HCT116 (cell line): ENCODE measurements around the gene ZNF433. TPM values are rescaled to one million over a fixed set of nuclear protein-coding genes. Genes with fewer than 3 reads are reported as not detected.
"Not testable (repeated sequence)": the region's sequence is repeated elsewhere in the genome, so short reads cannot be mapped to it uniquely, and the experiment has no call there.

ENCODE experiments used
- ATAC-seq: fragments of 200-7000 bp; cut with Tn5 transposase; 2 replicates; pipeline ENCODE4 v1.9.1; 2020; ENCODE audit warnings: mild to moderate bottlenecking, moderate library complexity
- Bru-seq: library from RNA; stranded (reverse); fragments of 400-500 nt; gene quantifications from one replicate; lab custom pipeline; 2021; lab: Mats Ljungman, UMichigan
- BruChase-seq, 2 experiments: library from RNA; stranded (reverse); fragments of 400-500 nt; gene quantifications; one replicate each; lab custom pipeline; 2021; lab: Mats Ljungman, UMichigan
- BruUV-seq: library from RNA; stranded (reverse); fragments of 400-500 nt; replicated peaks from 2 replicates; lab custom pipeline; 2021; lab: Mats Ljungman, UMichigan
- CTCF ChIA-PET: fragments of 300-600 bp; sonication (Branson Sonifier 250); formaldehyde crosslinking; loops from one replicate; lab custom pipeline; 2021; ENCODE audit warnings: antibody characterized with exemption; lab: Charles Lee
- POLR2A ChIA-PET: fragments of 300-600, 350-600 bp; sonication (Branson Sonifier 250); formaldehyde crosslinking; loops from one replicate; lab custom pipeline; 2021; ENCODE audit warnings: antibody characterized with exemption; lab: Charles Lee
- RAD21 ChIA-PET, 2 experiments: fragments of 300-600 bp; sonication (Branson Sonifier 250); formaldehyde crosslinking; loops; one replicate each; lab custom pipeline; 2023; ENCODE audit warnings: low total read pairs in 2 of 2; ENCODE audit not compliant: uncharacterized antibody in 2 of 2, unreplicated experiment in 2 of 2, low non-redundant PET in 1 of 2; lab: Charles Lee
- DNase-seq: peaks from one replicate; pipeline ENCODE4 v3.0.0-alpha.2; 2010; ENCODE audit warnings: low read depth, low spot score
- H2AFZ ChIP-seq: fragments of 200-600 bp; shearing (Covaris generic), sonication (generic); 2 replicates; pipeline ENCODE4 v1.6.1; 2017; ENCODE audit warnings: low read depth, mixed run types, mixed read lengths, antibody characterized with exemption, low read length; ENCODE audit not compliant: poor library complexity, severe bottlenecking
- H3K27ac ChIP-seq: 2 replicates; pipeline ENCODE4 v1.5.1; 2012; ENCODE audit warnings: low read depth, low read length
- H3K27me3 ChIP-seq: fragments of 200-600 bp; sonication (generic); 2 replicates; pipeline ENCODE4 v1.6.1; 2016; ENCODE audit warnings: mixed run types, low read length, mixed read lengths; ENCODE audit not compliant: insufficient read depth
- H3K36me3 ChIP-seq, 2 experiments: fragments of 200-500 bp in 1 of 2; fragments of 200-600 bp in 1 of 2; sonication (Bioruptor generic) in 1 of 2; sonication (generic) in 1 of 2; 2 replicates each; pipeline versions ENCODE4 v1.5.1 to v1.6.1; 2014 to 2016; ENCODE audit warnings: low read length in 2 of 2, inconsistent platforms in 1 of 2, mixed read lengths in 1 of 2, mixed run types in 1 of 2; ENCODE audit not compliant: insufficient read depth in 2 of 2, control insufficient read depth in 1 of 2
- H3K4me1 ChIP-seq, 2 experiments: fragments of 200-600 bp in 1 of 2; sonication (generic) in 1 of 2; 2 replicates each; pipeline versions ENCODE4 v1.5.1 to v1.6.1; 2012 to 2017; ENCODE audit warnings: low read length in 2 of 2, inconsistent platforms in 1 of 2, mild to moderate bottlenecking in 1 of 2, mixed read lengths in 1 of 2, mixed run types in 1 of 2, moderate library complexity in 1 of 2; ENCODE audit not compliant: insufficient read depth in 2 of 2, control insufficient read depth in 1 of 2
- H3K4me2 ChIP-seq: fragments of 200-600 bp; sonication (generic); 2 replicates; pipeline ENCODE4 v1.6.1; 2017; ENCODE audit warnings: mixed run types, low read length, mixed read lengths
- H3K4me3 ChIP-seq, 2 experiments: fragments of 200-600 bp in 1 of 2; sonication (generic) in 1 of 2; replicated peaks in 1 of 2; 2 replicates each; pipeline ENCODE4 v1.5.1; 2011 to 2016; ENCODE audit warnings: low read length in 2 of 2, control low read depth in 1 of 2, low read depth in 1 of 2, mild to moderate bottlenecking in 1 of 2, mixed read lengths in 1 of 2, mixed run types in 1 of 2
- H3K79me2 ChIP-seq: fragments of 200-600 bp; sonication (generic); 2 replicates; pipeline ENCODE4 v1.6.1; 2017; ENCODE audit warnings: mild to moderate bottlenecking, mixed run types, low read length, moderate library complexity, mixed read lengths; ENCODE audit not compliant: insufficient read depth
- H3K9ac ChIP-seq: fragments of 200-600 bp; sonication (generic); 2 replicates; pipeline ENCODE4 v1.6.1; 2016; ENCODE audit warnings: low read length, mixed read lengths
- H3K9me2 ChIP-seq: fragments of 200-600 bp; sonication (generic), shearing (Covaris generic); 2 replicates; pipeline ENCODE4 v1.6.1; 2017; ENCODE audit warnings: mixed run types, mild to moderate bottlenecking, moderate library complexity; ENCODE audit not compliant: insufficient read depth
- H3K9me3 ChIP-seq, 2 experiments: fragments of 200-500 bp in 1 of 2; fragments of 200-600 bp in 1 of 2; sonication (Bioruptor generic) in 1 of 2; sonication (generic) in 1 of 2; 2 replicates each; pipeline ENCODE4 v1.6.1; 2014 to 2017; ENCODE audit warnings: low read length in 2 of 2, mixed read lengths in 2 of 2, inconsistent platforms in 1 of 2, low read depth in 1 of 2, mild to moderate bottlenecking in 1 of 2, mixed run types in 1 of 2, moderate library complexity in 1 of 2; ENCODE audit not compliant: control insufficient read depth in 1 of 2, insufficient read depth in 1 of 2
- H4K20me1 ChIP-seq: fragments of 200-600 bp; sonication (generic), shearing (Covaris generic); 2 replicates; pipeline ENCODE4 v1.6.1; 2017; ENCODE audit warnings: mixed run types, mild to moderate bottlenecking, moderate library complexity; ENCODE audit not compliant: insufficient read depth
- EGR1 ChIP-seq: IDR thresholded peaks from 2 replicates; pipeline ENCODE4 v1.6.1; 2012; ENCODE audit warnings: low read depth
- JUND ChIP-seq: IDR thresholded peaks from 2 replicates; pipeline ENCODE4 v1.6.1; 2012
- intact Hi-C: fragments of 100-400 bp; cut with micrococcal nuclease; formaldehyde crosslinking; loops from 2 replicates; pipeline ENCODE4 v1.10.0; 2022
- long read RNA-seq: library from polyadenylated mRNA; unstranded; transcript quantifications from one replicate; pipeline ENCODE4 v2.0.0, GENCODE V29; 2021; ENCODE audit not compliant: unreplicated experiment
- polyA plus RNA-seq: library from polyadenylated mRNA; unstranded; fragments of >200 nt; gene quantifications from 2 replicates; pipeline ENCODE4 v1.2.1, GENCODE V29; 2012; ENCODE audit warnings: missing spikeins
- total RNA-seq: library from RNA; stranded (reverse); gene quantifications from one replicate; pipeline ENCODE4 v1.2.1, GENCODE V29; 2021; ENCODE audit not compliant: unreplicated experiment
- TF ChIP-seq, protein P1 (sequence below): IDR thresholded peaks from 2 replicates; pipeline ENCODE4 v1.6.1; 2012; ENCODE audit warnings: low read depth

ZNF433 gene
- total RNA-seq (not detected), Bru-seq, nascent RNA (percentile 13 among the genes with signal in this experiment), BruChase-seq, experiment 1, labeled RNA remaining after a 6-hour chase (not detected), BruChase-seq, experiment 2, labeled RNA remaining after a 2-hour chase (percentile 13 among the genes with signal in this experiment)
- not detected in 2 replicates for polyA plus RNA-seq
- long read RNA-seq = 0 reads

DNA sequence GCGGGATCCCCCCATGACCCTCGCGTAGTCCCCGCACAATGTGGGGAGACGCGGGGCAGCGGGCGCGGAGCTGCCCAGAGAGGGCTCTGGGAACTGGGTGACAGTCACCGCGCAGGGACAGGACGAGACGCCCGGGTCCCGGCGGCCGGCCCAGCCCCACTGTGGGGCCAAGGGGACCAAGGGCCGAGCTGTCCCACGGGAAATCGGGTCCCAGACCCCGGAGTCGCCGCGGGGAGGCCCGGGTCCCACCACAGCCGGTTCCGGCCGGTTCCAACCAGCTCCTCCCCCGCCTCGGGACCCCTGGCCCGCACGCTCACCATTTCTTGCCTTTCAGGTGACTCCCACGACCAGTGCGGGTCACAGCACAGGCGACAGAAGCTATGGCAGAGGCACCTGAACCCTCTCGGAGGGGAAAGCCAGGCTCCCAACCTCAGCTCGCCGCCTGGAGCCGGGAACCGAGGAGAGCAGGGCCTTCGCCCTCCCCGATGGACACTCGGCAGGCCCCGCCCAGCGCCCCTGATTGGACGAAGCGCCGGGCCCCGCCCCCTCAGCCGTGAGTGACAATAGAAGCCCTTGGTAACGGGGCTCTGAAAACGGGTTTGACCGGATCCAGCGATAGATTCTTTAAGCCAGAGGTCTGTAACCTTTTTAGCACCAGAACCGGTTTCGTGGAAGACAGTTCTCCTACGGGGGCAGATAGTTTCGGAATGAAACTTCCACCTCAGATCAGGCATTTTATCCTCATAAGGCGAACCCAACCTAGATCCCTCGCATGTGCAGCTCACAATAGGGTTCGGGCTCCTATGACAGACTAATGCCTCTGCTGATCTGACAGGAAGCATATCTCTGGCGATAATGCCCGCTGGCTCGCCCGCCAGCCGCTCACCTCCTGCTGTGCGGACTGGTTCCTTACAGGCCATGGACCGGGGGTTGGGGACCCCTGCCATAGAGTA is at the start of gene ZNF433:
TSS of gene ZNF433 (minus strand) at position 460 of the 953 bp plus-strand sequence. CDS start at position 320, 140 bp downstream.
- no peak within 1 kb of the TSS for H3K4me2 ChIP-seq
- ATAC-seq = no peak
- no peaks in the 10 kb centered on the region for H4K20me1 ChIP-seq
- CTCF ChIA-PET = no interaction called here
- TF ChIP-seq, protein P1, sequence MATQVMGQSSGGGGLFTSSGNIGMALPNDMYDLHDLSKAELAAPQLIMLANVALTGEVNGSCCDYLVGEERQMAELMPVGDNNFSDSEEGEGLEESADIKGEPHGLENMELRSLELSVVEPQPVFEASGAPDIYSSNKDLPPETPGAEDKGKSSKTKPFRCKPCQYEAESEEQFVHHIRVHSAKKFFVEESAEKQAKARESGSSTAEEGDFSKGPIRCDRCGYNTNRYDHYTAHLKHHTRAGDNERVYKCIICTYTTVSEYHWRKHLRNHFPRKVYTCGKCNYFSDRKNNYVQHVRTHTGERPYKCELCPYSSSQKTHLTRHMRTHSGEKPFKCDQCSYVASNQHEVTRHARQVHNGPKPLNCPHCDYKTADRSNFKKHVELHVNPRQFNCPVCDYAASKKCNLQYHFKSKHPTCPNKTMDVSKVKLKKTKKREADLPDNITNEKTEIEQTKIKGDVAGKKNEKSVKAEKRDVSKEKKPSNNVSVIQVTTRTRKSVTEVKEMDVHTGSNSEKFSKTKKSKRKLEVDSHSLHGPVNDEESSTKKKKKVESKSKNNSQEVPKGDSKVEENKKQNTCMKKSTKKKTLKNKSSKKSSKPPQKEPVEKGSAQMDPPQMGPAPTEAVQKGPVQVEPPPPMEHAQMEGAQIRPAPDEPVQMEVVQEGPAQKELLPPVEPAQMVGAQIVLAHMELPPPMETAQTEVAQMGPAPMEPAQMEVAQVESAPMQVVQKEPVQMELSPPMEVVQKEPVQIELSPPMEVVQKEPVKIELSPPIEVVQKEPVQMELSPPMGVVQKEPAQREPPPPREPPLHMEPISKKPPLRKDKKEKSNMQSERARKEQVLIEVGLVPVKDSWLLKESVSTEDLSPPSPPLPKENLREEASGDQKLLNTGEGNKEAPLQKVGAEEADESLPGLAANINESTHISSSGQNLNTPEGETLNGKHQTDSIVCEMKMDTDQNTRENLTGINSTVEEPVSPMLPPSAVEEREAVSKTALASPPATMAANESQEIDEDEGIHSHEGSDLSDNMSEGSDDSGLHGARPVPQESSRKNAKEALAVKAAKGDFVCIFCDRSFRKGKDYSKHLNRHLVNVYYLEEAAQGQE = no peak
- TF ChIP-seq EGR1 (no peak), JUND (no peak)
- TF ChIP-seq, all 23 proteins: peak for 0
- Histone ChIP-seq H3K4me3 (no peak within 1 kb of the TSS), H3K27ac (no peak within 1 kb of the TSS), H3K9me2 (no peaks in the 10 kb centered on the region), H3K9ac (no peak within 1 kb of the TSS), H3K27me3 (no peaks in the 10 kb centered on the region), H3K9me3 (peaks cover 0 to 7% of the 10 kb centered on the region in 2 experiments; a peak in 2 of 4 replicates), H2AFZ (no peak within 1 kb of the TSS), H3K36me3 (no peaks in the 10 kb centered on the region), H3K79me2 (no peaks in the 10 kb centered on the region), H3K4me1 (no peaks in the 10 kb centered on the region)
- DNase-seq = no peak
- intact Hi-C loops = no loop called here
- BruUV-seq = no TSS peak
- POLR2A ChIA-PET = no interaction called here
- RAD21 ChIA-PET = no interaction called here

DNA sequence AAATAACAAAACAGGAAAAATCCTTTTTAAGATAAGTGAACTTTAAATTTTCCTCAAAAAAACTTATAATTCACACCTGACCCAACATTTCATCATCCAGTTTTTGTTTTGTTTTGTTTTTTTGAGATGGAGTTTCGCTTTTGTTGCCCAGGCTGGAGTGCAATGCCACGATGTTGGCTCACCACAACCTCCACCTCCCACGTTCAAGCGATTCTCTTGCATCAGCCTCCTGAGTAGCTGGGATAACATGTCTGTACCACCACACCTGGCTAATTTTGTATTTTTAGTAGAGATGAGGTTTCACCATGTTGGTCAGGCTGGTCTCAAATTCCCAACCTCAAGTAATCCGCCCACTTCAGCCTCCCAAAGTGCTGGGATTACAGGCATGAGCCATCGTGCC is 47.9 kb upstream of the ZNF433 start:
- BruUV-seq = not testable (repeated sequence)

More for the DNA sequence above, 47.9 kb upstream of the ZNF433 start:
- H3K4me3 ChIP-seq, POLR2A ChIA-PET, DNase-seq, H4K20me1 ChIP-seq, H2AFZ ChIP-seq, H3K9ac ChIP-seq, ATAC-seq, CTCF ChIA-PET, H3K36me3 ChIP-seq, H3K9me2 ChIP-seq, H3K4me1 ChIP-seq, H3K79me2 ChIP-seq, intact Hi-C loops, RAD21 ChIA-PET, H3K27ac ChIP-seq, H3K4me2 ChIP-seq, H3K27me3 ChIP-seq: not testable (repeated sequence)
- peaks cover under 1 to 19% of the 10 kb centered on the region in 2 experiments; a peak in 2 of 4 replicates for H3K9me3 ChIP-seq
